ENCODE measurements around the gene FGA. TPM values are rescaled to one million over a fixed set of nuclear protein-coding genes. Genes with fewer than 3 reads are reported as not detected.

Gene FGA
- total and polyA plus RNA-seq, 2 of the 8 experiments (the other 6 are each of a cell fraction or from before 2014, with no cell fraction given): not detected

DNA sequence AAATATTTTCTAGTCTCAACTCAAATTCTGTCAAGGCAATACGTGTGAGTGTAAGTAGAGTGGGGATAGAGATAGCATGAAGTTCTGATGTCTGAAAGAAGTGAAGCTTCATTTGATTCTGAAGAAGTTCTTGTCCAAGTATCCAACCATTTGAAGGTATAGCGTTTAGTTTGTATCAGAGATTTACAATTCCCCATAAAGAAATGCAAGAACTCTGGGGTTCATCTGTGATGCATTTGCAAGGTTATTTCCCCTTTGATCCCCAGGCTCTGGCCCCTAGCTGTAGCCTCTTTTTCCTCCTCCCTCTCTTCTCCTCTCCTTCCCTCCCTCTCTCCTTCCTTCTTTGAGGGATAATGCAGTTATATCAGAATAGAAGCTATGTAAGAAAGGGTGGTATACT is 7.8 kb downstream of the FGA start (continued):
- no peak for TF ChIP-seq KDM1A (IDR thresholded peaks at IDR 0.05; ENCODE audit: borderline replicate concordance, low read length)
- TF ChIP-seq NANOG (IDR thresholded peaks at IDR 0.05; ENCODE audit: insufficient read depth, low read depth, low read length, poor library complexity, severe bottlenecking): no peak

Measured in H1 (cell line).